GM23248 (cell line): ENCODE data around the gene ENOX1. TPM values are rescaled to one million over a fixed set of nuclear protein-coding genes. Genes with fewer than 3 reads are reported as not detected.

Source experiments
- DNase-seq: peaks from one replicate; pipeline ENCODE4 v3.0.0-alpha.2; 2015
- H2AFZ ChIP-seq: fragments of 200-600 bp; sonication (generic); 2 replicates; pipeline ENCODE4 v1.6.1; 2016; ENCODE audit warnings: antibody characterized with exemption
- H3F3A ChIP-seq: fragments of 200-600 bp; sonication (generic); 2 replicates; pipeline ENCODE4 v1.6.1; 2016; ENCODE audit warnings: mild to moderate bottlenecking, antibody characterized with exemption, mixed run types; ENCODE audit not compliant: insufficient read depth
- H3K27ac ChIP-seq: fragments of 200-600 bp; sonication (generic); 2 replicates; pipeline ENCODE4 v1.5.1; 2016; ENCODE audit warnings: mild to moderate bottlenecking
- H3K27me3 ChIP-seq: fragments of 200-600 bp; sonication (generic); replicated peaks from 2 replicates; pipeline ENCODE4 v1.6.1; 2016; ENCODE audit warnings: mild to moderate bottlenecking; ENCODE audit not compliant: insufficient read depth
- H3K36me3 ChIP-seq: fragments of 200-600 bp; sonication (generic); 2 replicates; pipeline ENCODE4 v1.6.1; 2016; ENCODE audit warnings: low read depth, mild to moderate bottlenecking
- H3K4me1 ChIP-seq: fragments of 200-600 bp; sonication (generic); 2 replicates; pipeline ENCODE4 v1.6.1; 2016; ENCODE audit warnings: mild to moderate bottlenecking; ENCODE audit not compliant: insufficient read depth
- H3K4me2 ChIP-seq: fragments of 200-600 bp; sonication (generic); one replicate; pipeline ENCODE4 v1.6.1; 2016; ENCODE audit warnings: mild to moderate bottlenecking; ENCODE audit not compliant: unreplicated experiment
- H3K4me3 ChIP-seq: fragments of 200-600 bp; sonication (generic); 2 replicates; pipeline ENCODE4 v1.5.1; 2016; ENCODE audit warnings: mild to moderate bottlenecking
- H3K79me2 ChIP-seq: fragments of 200-600 bp; sonication (generic); 2 replicates; pipeline ENCODE4 v1.6.1; 2016; ENCODE audit warnings: mild to moderate bottlenecking; ENCODE audit not compliant: insufficient read depth
- H3K9ac ChIP-seq: fragments of 200-600 bp; sonication (generic); 2 replicates; pipeline ENCODE4 v1.6.1; 2016; ENCODE audit warnings: mild to moderate bottlenecking
- H3K9me2 ChIP-seq: fragments of 200-600 bp; sonication (generic); 2 replicates; pipeline ENCODE4 v1.6.1; 2016; ENCODE audit warnings: mixed run types, mild to moderate bottlenecking, moderate library complexity; ENCODE audit not compliant: insufficient read depth
- H3K9me3 ChIP-seq: fragments of 200-600 bp; sonication (generic); one replicate; pipeline ENCODE4 v1.6.1; 2017; ENCODE audit warnings: low read depth
- H4K20me1 ChIP-seq: fragments of 200-600 bp; sonication (generic); 2 replicates; pipeline ENCODE4 v1.6.0; 2016; ENCODE audit not compliant: insufficient read depth
- EZH2 ChIP-seq: fragments of 200-600 bp; sonication (generic); IDR thresholded peaks from 2 replicates; pipeline ENCODE4 v1.6.1; 2018; ENCODE audit warnings: antibody characterized with exemption, mild to moderate bottlenecking; ENCODE audit not compliant: insufficient read depth, poor library complexity, severe bottlenecking
- EZH2phosphoT487 ChIP-seq: fragments of 200-600 bp; sonication (generic); IDR thresholded peaks from 2 replicates; pipeline ENCODE4 v1.6.1; 2018; ENCODE audit warnings: antibody characterized with exemption, moderate library complexity, mild to moderate bottlenecking, low read depth; ENCODE audit not compliant: insufficient read depth
- WGBS, 2 experiments: methylation state at CpG; one replicate each; pipeline ENCODE4 v1.1.6; 2015 to 2017; ENCODE audit warnings: low lambda C conversion rate in 2 of 2, low coverage in 1 of 2; ENCODE audit errors: missing lambda C conversion rate in 2 of 2; 5-methylcytosine and 5-hydroxymethylcytosine counted together
- in situ Hi-C: fragments of 300-500 bp; cut with MboI; formaldehyde crosslinking; loops from 2 replicates; pipeline ENCODE4 v1.15.0; 2020
- polyA plus RNA-seq: library from polyadenylated mRNA; unstranded; fragments of >200 nt; fragmentation: Nextera tagmentation; extraction: Ambion mirVana; gene quantifications from 2 replicates; pipeline ENCODE4 v1.2.1, GENCODE V29; 2016
- total RNA-seq: library from RNA; depleted of rRNA; stranded (reverse); fragments of >200 nt; shearing (Covaris generic); gene quantifications from 2 replicates; pipeline ENCODE4 v1.2.3, GENCODE V29; 2014

The ENOX1 gene
- total and polyA plus RNA-seq, 2 experiments from 2014 or later = 1.8 to 3.2 TPM

DNA sequence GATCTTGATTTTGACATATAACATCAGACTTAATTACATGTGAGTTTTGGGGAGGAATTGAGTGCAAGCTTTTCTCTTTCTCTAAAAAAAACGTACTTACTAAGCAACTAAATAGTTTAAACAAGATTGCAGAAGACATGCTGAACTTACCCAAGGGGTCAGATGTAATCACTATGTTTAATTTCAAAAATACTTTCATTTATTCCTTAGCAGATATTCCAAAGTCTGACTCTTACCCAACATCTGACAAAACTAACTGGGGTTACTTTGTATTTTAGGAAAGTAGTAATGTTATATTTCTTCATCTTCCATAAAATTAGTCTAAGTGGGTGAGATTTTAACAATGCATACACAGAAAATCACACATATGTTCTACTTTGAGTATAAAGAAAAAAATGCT is 493.2 kb downstream of the ENOX1 start:
- Histone ChIP-seq H3K27me3 (no peaks in the 10 kb centered on the region), H3K4me2 (no peak overlapping the region), H3K9ac (no peak overlapping the region), H3K9me2 (no peaks in the 10 kb centered on the region), H3K4me1 (peaks cover 17% of the 10 kb centered on the region; the same call in 1 of the 2 replicates), H3K27ac (no peak overlapping the region), H3K9me3 (no peaks in the 10 kb centered on the region), H3K36me3 (no peaks in the 10 kb centered on the region), H3K79me2 (no peaks in the 10 kb centered on the region), H2AFZ (no peak overlapping the region), H4K20me1 (no peaks in the 10 kb centered on the region), H3F3A (no peaks in the 10 kb centered on the region; the same call in 1 of the 2 replicates), H3K4me3 (no peak overlapping the region)
- 96 to 100% methylated on average over 1 of the region's 1 CpG for WGBS, 2 experiments
- no peak for DNase-seq
- in situ Hi-C loops = no loop called here
- no peak for TF ChIP-seq EZH2
- no peak for TF ChIP-seq EZH2phosphoT487

DNA sequence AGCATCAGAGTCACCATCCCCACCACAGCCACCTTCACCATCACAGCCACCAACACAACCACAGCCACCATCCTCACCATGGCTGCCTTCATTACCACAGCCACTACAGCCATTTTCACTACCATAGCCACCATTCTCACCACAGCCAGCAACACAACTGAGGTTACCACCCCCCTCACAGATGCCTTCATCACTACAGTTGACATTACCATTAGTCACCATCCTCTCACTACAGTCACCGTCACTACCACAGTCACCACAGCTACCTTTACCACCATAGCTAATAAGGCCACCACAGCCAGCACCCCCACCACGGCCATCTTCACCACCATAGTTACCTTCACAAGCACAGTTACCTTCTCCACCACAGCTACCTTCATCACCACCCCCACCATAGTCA is 493.8 kb downstream of the ENOX1 start:
- Histone ChIP-seq H3K36me3 (no peaks in the 10 kb centered on the region), H4K20me1 (no peaks in the 10 kb centered on the region), H3K4me2 (no peak overlapping the region), H3K79me2 (no peaks in the 10 kb centered on the region), H3K9me2 (no peaks in the 10 kb centered on the region), H3K9ac (no peak overlapping the region), H3K9me3 (no peaks in the 10 kb centered on the region), H3F3A (no peaks in the 10 kb centered on the region; the same call in 1 of the 2 replicates), H3K27me3 (no peaks in the 10 kb centered on the region), H3K4me1 (peaks cover 17% of the 10 kb centered on the region; the same call in 1 of the 2 replicates), H2AFZ (no peak overlapping the region), H3K27ac (no peak overlapping the region), H3K4me3 (no peak overlapping the region)
- 59 to 60% methylated on average over 2 of the region's 2 CpGs for WGBS, 2 experiments
- in situ Hi-C loops = no loop called here
- no peak for TF ChIP-seq EZH2
- TF ChIP-seq EZH2phosphoT487 = no peak
- DNase-seq = no peak

DNA sequence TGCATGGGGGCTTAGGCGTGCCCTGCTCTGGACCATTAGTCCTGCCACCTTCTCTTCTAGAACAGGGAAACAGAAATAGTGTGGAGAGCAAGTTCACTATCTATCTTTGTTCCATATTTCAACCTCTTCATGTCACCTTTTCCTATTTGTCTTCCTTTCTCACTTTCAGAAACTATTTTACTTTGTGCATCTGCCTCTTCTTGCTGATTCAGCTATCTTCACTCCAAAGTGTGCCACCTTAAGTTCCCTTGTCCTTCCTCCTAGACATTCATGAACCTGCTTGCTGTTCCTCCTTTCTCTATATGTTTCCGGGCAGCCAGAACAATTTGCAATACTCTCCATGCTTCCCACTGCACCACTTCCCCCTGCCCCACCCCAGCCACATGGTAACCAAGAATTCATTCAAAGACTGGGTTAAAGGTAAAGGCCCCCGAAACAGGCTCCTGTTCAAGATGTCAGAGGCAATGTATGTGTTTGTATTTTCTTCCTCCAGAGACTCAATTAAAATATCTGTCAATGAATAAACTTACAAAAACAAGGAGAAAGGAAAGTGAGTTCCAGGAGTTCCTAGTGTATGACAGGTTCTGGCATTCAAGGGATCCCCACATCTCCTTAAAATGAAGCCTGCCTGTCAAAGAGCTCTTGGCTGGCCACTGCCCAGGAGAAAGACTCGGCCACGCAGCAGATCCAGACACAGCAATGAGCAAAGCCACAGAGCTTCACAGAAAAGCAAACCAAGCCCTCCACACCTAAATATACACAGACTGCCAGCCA is 495.3 kb downstream of the ENOX1 start:
- no peak for DNase-seq
- Histone ChIP-seq H4K20me1 (no peaks in the 10 kb centered on the region), H3K79me2 (no peaks in the 10 kb centered on the region), H3K4me3 (no peak overlapping the region), H3K36me3 (no peaks in the 10 kb centered on the region), H3K4me2 (no peak overlapping the region), H3K9ac (no peak overlapping the region), H3K27ac (no peak overlapping the region), H3K9me2 (no peaks in the 10 kb centered on the region), H2AFZ (no peak overlapping the region), H3K9me3 (no peaks in the 10 kb centered on the region), H3F3A (no peaks in the 10 kb centered on the region; the same call in 1 of the 2 replicates), H3K27me3 (no peaks in the 10 kb centered on the region), H3K4me1 (peaks cover 17% of the 10 kb centered on the region; the same call in 1 of the 2 replicates)
- WGBS, 2 experiments = 97 to 98% methylated on average over 5 of the region's 5 CpGs
- in situ Hi-C loops = no loop called here
- TF ChIP-seq EZH2 (no peak), EZH2phosphoT487 (no peak)

DNA sequence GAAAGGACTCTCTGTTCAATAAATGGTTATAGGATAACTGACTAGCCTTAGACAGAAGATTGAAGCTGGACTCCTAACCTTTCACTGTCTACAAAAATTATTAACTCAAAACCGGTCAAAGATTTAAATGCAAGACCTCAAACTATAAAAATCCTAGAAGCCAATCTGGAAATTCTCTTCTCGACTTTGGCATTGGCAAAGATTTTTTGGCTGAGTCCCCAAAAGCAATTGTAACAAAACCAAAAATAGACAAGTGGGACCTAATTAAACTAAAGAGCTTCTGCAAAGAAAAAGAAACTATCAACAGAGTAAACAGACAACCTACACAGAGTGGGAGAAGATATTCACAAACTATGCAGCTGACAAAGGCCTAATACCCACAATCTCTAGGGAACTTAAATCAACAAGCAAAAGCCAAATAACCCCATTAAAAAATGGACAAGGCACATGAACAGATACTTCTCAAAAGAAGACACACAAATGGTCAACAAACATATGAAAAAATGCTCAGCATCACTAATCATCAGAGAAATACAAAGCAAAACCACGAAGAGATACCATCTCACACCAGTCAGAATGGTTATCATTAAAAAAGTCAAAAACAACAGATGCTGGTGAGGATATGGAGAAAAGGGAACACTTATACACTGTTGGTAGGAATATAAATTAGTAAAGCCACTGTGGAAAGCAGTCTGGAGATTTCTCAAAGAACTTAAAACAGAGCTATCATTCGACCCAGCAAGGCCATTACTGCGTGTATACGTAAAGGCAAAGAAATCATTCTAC is 497.1 kb downstream of the ENOX1 start:
- H3K9me2 ChIP-seq = no peaks in the 10 kb centered on the region
- H3K36me3 ChIP-seq = no peaks in the 10 kb centered on the region
- no peak overlapping the region for H3K27ac ChIP-seq
- 77 to 78% methylated on average over 6 of the region's 6 CpGs for whole genome bisulfite sequencing, 2 experiments
- H3K79me2 ChIP-seq = no peaks in the 10 kb centered on the region
- H3F3A ChIP-seq = no peaks in the 10 kb centered on the region; the same call in 1 of the 2 replicates
- H3K4me2 ChIP-seq = no peak overlapping the region
- no peak overlapping the region for H3K9ac ChIP-seq
- no peak for DNase-seq
- no peaks in the 10 kb centered on the region for H4K20me1 ChIP-seq
- TF ChIP-seq EZH2phosphoT487 = no peak
- no peak for TF ChIP-seq EZH2
- in situ Hi-C loops = no loop called here
- no peaks in the 10 kb centered on the region for H3K9me3 ChIP-seq
- no peak overlapping the region for H2AFZ ChIP-seq
- H3K4me1 ChIP-seq = peaks cover 28% of the 10 kb centered on the region
- no peaks in the 10 kb centered on the region for H3K27me3 ChIP-seq
- H3K4me3 ChIP-seq = no peak overlapping the region
